Endothelial cell of umbilical vein (primary cell): ENCODE measurements around the gene GALNT12. TPM values are rescaled to one million over a fixed set of nuclear protein-coding genes. Genes with fewer than 3 reads are reported as not detected.
A peak's percentile ranks its signal among the peaks of the same experiment; 100 is the strongest.

Source experiments
- BruUV-seq: library from RNA; stranded (reverse); fragments of 400-500 nt; replicated peaks from 2 replicates; lab custom pipeline; 2021; lab: Mats Ljungman, UMichigan
- CTCF ChIA-PET: fragments of 300-600, 350-600 bp; sonication (Branson Sonifier 250); formaldehyde crosslinking; loops from one replicate; lab custom pipeline; 2021; ENCODE audit warnings: antibody characterized with exemption, inconsistent platforms; lab: Charles Lee
- POLR2A ChIA-PET: fragments of 300-600, 350-600 bp; sonication (Branson Sonifier 250); formaldehyde crosslinking; loops from one replicate; lab custom pipeline; 2021; ENCODE audit warnings: antibody characterized with exemption, inconsistent platforms; lab: Charles Lee
- DNase-seq: peaks from one replicate; pipeline ENCODE4 v3.0.0-alpha.2; 2011; ENCODE audit warnings: low read depth, low spot score
- FAIRE-seq: peaks from 2 replicates; lab custom pipeline; 2011; peaks lifted over from hg19 to GRCh38; lab: Jason Lieb, UNC
- H2AFZ ChIP-seq: 2 replicates; pipeline ENCODE4 v1.6.0; 2012; ENCODE audit warnings: low read depth, low read length, control low read depth, inconsistent platforms
- H3K27ac ChIP-seq: 2 replicates; pipeline ENCODE4 v1.5.1; 2011; ENCODE audit warnings: low read depth, mild to moderate bottlenecking, control low read depth, low read length, moderate library complexity; ENCODE audit not compliant: insufficient read depth
- H3K27me3 ChIP-seq, 2 experiments: 2 replicates each; pipeline versions ENCODE4 v1.6.0 to v1.6.1; 2011; ENCODE audit warnings: low read length in 2 of 2, mixed read lengths in 1 of 2; ENCODE audit not compliant: control insufficient read depth in 2 of 2, insufficient read depth in 2 of 2
- H3K36me3 ChIP-seq, 2 experiments: 2 replicates in 1 of 2; 3 replicates in 1 of 2; pipeline ENCODE4 v1.5.1; 2011; ENCODE audit warnings: low read length in 2 of 2, mild to moderate bottlenecking in 1 of 2, moderate library complexity in 1 of 2; ENCODE audit not compliant: control insufficient read depth in 2 of 2, insufficient read depth in 2 of 2; ENCODE audit errors: extremely low read depth in 1 of 2
- H3K4me1 ChIP-seq: 3 replicates; pipeline ENCODE4 v1.5.1; 2011; ENCODE audit warnings: mild to moderate bottlenecking, low read length; ENCODE audit not compliant: control insufficient read depth, insufficient read depth; ENCODE audit errors: extremely low read depth
- H3K4me2 ChIP-seq: 2 replicates; pipeline ENCODE4 v1.6.1; 2011; ENCODE audit warnings: low read length, control low read depth, mixed read lengths; ENCODE audit not compliant: insufficient read depth
- H3K4me3 ChIP-seq, 3 experiments: fragments of 200-600 bp in 1 of 3; sonication (generic), shearing (Covaris generic) in 1 of 3; replicated peaks in 1 of 3; 2 replicates each; pipeline ENCODE4 v1.5.1; 2011 to 2016; ENCODE audit warnings: control low read depth in 3 of 3, low read length in 3 of 3, mild to moderate bottlenecking in 2 of 3, inconsistent platforms in 1 of 3, low read depth in 1 of 3, moderate library complexity in 1 of 3; ENCODE audit not compliant: insufficient read depth in 1 of 3
- H3K79me2 ChIP-seq: 2 replicates; pipeline ENCODE4 v1.6.0; 2012; ENCODE audit warnings: low read length, inconsistent platforms; ENCODE audit not compliant: control insufficient read depth, insufficient read depth
- H3K9ac ChIP-seq: replicated peaks from 2 replicates; pipeline ENCODE3; 2011; ENCODE audit warnings: low read length, control low read depth; ENCODE audit not compliant: insufficient read depth; ENCODE audit errors: extremely low read depth
- H3K9me1 ChIP-seq: replicated peaks from 3 replicates; pipeline ENCODE4 v1.6.0; 2011; ENCODE audit warnings: mild to moderate bottlenecking, low read length; ENCODE audit not compliant: control insufficient read depth, insufficient read depth; ENCODE audit errors: extremely low read depth
- H3K9me3 ChIP-seq: replicated peaks from 2 replicates; pipeline ENCODE4 v1.5.1; 2012; ENCODE audit warnings: low read length, inconsistent platforms; ENCODE audit not compliant: control insufficient read depth, insufficient read depth
- H4K20me1 ChIP-seq: replicated peaks from 2 replicates; pipeline ENCODE3; 2011; ENCODE audit warnings: mild to moderate bottlenecking, low read length; ENCODE audit not compliant: control insufficient read depth, insufficient read depth; ENCODE audit errors: extremely low read depth
- EZH2 ChIP-seq: IDR thresholded peaks from 2 replicates; pipeline ENCODE4 v1.6.1; 2012; ENCODE audit warnings: borderline replicate concordance, low read depth, mild to moderate bottlenecking, moderate library complexity, low read length, inconsistent platforms; ENCODE audit not compliant: severe bottlenecking
- FOS ChIP-seq: IDR thresholded peaks from 2 replicates; pipeline ENCODE4 v1.6.1; 2011; ENCODE audit warnings: mild to moderate bottlenecking, low read length, moderate library complexity, borderline replicate concordance; ENCODE audit not compliant: insufficient read depth
- GATA2 ChIP-seq: IDR thresholded peaks from 2 replicates; pipeline ENCODE4 v1.7.0; 2011; ENCODE audit warnings: low read depth, mild to moderate bottlenecking, moderate library complexity, mixed read lengths, low read length; ENCODE audit not compliant: insufficient read length, insufficient read depth
- JUN ChIP-seq: IDR thresholded peaks from 2 replicates; pipeline ENCODE4 v1.6.1; 2011; ENCODE audit warnings: borderline replicate concordance, low read depth; ENCODE audit not compliant: insufficient read length, insufficient read depth
- MYC ChIP-seq: IDR thresholded peaks from one replicate; pipeline ENCODE4 v1.6.1; 2011; ENCODE audit warnings: mild to moderate bottlenecking, low read depth, low read length
- POLR2A ChIP-seq: IDR thresholded peaks from 2 replicates; pipeline ENCODE4 v1.6.1; 2012; ENCODE audit warnings: low read depth, mild to moderate bottlenecking, control low read depth, low read length
- POLR2AphosphoS5 ChIP-seq: IDR thresholded peaks from 2 replicates; pipeline ENCODE4 v1.6.1; 2012; ENCODE audit warnings: low read depth, mild to moderate bottlenecking, control low read depth, low read length, moderate library complexity; ENCODE audit not compliant: insufficient read depth
- dilution Hi-C: fragments of 300-500 bp; cut with MboI; formaldehyde crosslinking; loops from one replicate; pipeline ENCODE4 v1.15.0; 2019; ENCODE audit warnings: low sequenced_read_pairs; ENCODE audit not compliant: extremely low pct_ligation_motif_present
- intact Hi-C: fragments of 100-400 bp; cut with micrococcal nuclease; formaldehyde crosslinking; loops from one replicate; pipeline ENCODE4 v1.10.0; 2022
- polyA plus RNA-seq, 4 experiments: library from polyadenylated mRNA; depleted of rRNA in 3 of 4; stranded (reverse) in 3 of 4; unstranded in 1 of 4; fragments of >200 nt; gene quantifications; 2 replicates each; pipeline versions ENCODE4 v1.2.1 to v1.2.3, GENCODE V29; 2011 to 2012; ENCODE audit warnings: missing spikeins in 1 of 4
- total RNA-seq: library from RNA; stranded (reverse); gene quantifications from 2 replicates; pipeline ENCODE4 v1.2.3, GENCODE V29; 2021
- TF ChIP-seq, protein P1 (sequence below): IDR thresholded peaks from 2 replicates; pipeline ENCODE4 v1.6.1; 2011; ENCODE audit not compliant: insufficient read depth, insufficient read length
- TF ChIP-seq, protein P2 (sequence below), 2 donors: IDR thresholded peaks; 1 replicate in 1 of 2; 2 replicates in 1 of 2; pipeline ENCODE4 v1.5.1; 2011; ENCODE audit warnings: low read length in 2 of 2, mild to moderate bottlenecking in 2 of 2, moderate library complexity in 2 of 2, control low read depth in 1 of 2, inconsistent platforms in 1 of 2, low read depth in 1 of 2; ENCODE audit not compliant: insufficient read depth in 1 of 2; ENCODE audit errors: extremely low read depth in 1 of 2

GALNT12 gene
- total and polyA plus RNA-seq, 2 donors (not counting 3 experiments of a cell fraction or from before 2014, with no cell fraction given) = 0.26 to 0.44 TPM

DNA sequence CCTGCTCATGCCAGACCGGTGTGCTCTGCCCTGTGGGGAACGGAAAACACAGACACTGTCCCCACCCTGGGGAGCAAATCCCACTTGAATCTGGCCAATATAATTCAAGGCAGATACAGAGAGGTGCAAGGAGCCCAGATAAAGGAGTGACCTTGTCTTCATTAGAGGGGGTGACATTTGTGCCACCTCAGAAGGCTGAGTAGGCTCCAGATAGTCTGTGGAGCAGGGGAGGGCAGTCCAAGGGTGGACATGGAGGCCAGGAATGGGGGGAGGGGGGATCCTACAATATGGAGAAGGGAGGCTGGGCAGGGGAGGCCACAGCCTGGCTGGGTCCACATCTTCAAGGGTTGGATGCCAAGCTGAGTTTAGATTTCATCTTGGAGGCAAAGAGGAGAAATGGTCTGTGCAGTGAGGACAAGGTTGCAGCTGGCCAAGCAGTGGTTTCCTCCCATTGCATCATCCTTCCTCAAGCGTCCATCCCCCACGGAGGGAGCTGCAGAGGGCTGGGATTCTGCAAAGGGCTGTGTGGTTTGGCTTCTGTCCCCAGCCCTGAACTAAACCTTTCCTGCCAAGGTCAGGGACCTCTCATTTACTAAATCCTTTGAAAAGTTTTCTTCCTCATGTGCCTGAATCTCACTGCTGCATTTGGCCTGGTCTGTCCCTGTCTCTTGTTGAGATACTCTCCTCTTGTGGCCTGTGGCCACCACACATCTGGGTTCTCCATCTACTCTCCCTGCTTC, 60.1 kb downstream of the GALNT12 start:
- Histone ChIP-seq H4K20me1 (no peaks in the 10 kb centered on the region), H3K9me1 (no peaks in the 10 kb centered on the region), H2AFZ (no peak overlapping the region), H3K27me3 (peaks cover 2 to 4% of the 10 kb centered on the region in 2 experiments), H3K36me3 (no peaks in the 10 kb centered on the region), H3K4me2 (no peak overlapping the region), H3K4me3 (no peak overlapping the region), H3K79me2 (no peaks in the 10 kb centered on the region), H3K9me3 (no peaks in the 10 kb centered on the region), H3K27ac (no peak overlapping the region), H3K4me1 (peaks cover 2% of the 10 kb centered on the region), H3K9ac (no peak overlapping the region)
- ChIA-PET CTCF (interaction anchor here (1.4 kb wide), 1 partner anchor 19 kb away, joined by 6 read pairs; no protein-coding TSS in a partner anchor), POLR2A (no interaction called here)
- DNase-seq (peak; percentile 9), FAIRE-seq (no peak)
- TF ChIP-seq POLR2A (no peak), GATA2 (no peak)
- no TSS peak for BruUV-seq
- dilution Hi-C loops = no loop called here
- intact Hi-C loops = no loop called here

DNA sequence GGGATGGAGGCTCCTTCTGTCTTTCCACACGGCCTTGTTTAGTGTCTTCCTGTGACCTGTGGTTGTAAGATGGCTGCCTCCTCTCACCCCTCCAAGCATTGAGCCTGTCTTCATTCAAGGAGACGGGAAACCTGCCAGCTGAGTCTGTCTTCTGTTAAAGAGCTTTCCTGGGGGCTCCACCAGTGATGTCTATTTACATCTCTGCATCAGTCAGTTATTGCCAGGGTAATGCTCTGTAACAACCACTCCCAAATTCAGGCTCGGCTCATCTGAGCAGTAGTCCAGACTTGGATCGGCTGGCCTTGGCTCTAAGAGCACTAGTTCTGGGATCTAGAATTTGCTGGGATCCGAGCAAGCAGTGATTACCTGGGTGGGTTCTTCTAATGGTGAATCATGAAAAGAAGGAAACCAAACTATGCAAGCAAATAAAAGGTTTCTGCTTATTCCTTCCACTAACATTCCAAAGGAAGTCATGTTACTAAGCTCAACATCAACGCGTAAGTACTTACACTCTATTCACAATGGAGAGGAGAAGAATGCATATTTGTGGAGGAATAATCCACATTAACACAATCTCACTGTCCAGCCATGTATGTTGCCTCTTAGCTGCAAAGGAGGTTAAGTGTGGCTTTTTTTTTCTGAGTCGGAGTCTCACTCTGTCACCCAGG, 61.7 kb downstream of the GALNT12 start:
- Histone ChIP-seq H3K79me2 (no peaks in the 10 kb centered on the region), H4K20me1 (no peaks in the 10 kb centered on the region), H2AFZ (no peak overlapping the region), H3K27ac (no peak overlapping the region), H3K27me3 (peaks cover 0 to 2% of the 10 kb centered on the region in 2 experiments), H3K4me2 (no peak overlapping the region), H3K36me3 (no peaks in the 10 kb centered on the region), H3K9me3 (no peaks in the 10 kb centered on the region), H3K4me3 (no peak overlapping the region), H3K9ac (no peak overlapping the region), H3K4me1 (peaks cover 2% of the 10 kb centered on the region), H3K9me1 (no peaks in the 10 kb centered on the region)
- ChIA-PET CTCF (interaction anchor here (1.1 kb wide), 1 partner anchor 20 kb away, joined by 5 read pairs; no protein-coding TSS in a partner anchor), POLR2A (no interaction called here)
- no peak for FAIRE-seq
- intact Hi-C loops (no loop called here), dilution Hi-C loops (no loop called here)
- TF ChIP-seq, protein P1, sequence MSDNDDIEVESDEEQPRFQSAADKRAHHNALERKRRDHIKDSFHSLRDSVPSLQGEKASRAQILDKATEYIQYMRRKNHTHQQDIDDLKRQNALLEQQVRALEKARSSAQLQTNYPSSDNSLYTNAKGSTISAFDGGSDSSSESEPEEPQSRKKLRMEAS = no peak
- TF ChIP-seq, protein P2, sequence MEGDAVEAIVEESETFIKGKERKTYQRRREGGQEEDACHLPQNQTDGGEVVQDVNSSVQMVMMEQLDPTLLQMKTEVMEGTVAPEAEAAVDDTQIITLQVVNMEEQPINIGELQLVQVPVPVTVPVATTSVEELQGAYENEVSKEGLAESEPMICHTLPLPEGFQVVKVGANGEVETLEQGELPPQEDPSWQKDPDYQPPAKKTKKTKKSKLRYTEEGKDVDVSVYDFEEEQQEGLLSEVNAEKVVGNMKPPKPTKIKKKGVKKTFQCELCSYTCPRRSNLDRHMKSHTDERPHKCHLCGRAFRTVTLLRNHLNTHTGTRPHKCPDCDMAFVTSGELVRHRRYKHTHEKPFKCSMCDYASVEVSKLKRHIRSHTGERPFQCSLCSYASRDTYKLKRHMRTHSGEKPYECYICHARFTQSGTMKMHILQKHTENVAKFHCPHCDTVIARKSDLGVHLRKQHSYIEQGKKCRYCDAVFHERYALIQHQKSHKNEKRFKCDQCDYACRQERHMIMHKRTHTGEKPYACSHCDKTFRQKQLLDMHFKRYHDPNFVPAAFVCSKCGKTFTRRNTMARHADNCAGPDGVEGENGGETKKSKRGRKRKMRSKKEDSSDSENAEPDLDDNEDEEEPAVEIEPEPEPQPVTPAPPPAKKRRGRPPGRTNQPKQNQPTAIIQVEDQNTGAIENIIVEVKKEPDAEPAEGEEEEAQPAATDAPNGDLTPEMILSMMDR (IDR thresholded peaks at IDR 0.05; ENCODE audit: extremely low read depth in 1 of 2, insufficient read depth in 1 of 2, low read depth in 1 of 2, low read length in 2 of 2) = no peak
- no peak for TF ChIP-seq POLR2AphosphoS5
- no peak for TF ChIP-seq POLR2A
- TF ChIP-seq GATA2 = no peak
- TF ChIP-seq MYC = no peak
- TF ChIP-seq FOS = no peak
- no peak for TF ChIP-seq JUN
- TF ChIP-seq EZH2 = no peak
- no TSS peak for BruUV-seq
- DNase-seq = no peak
